GM13976 (cell line): ENCODE data around the gene PXDN.

Source experiments
- DNase-seq: peaks from one replicate; pipeline ENCODE4 v3.0.0; 2012; ENCODE audit warnings: low spot score
- CTCF ChIP-seq: IDR thresholded peaks from 2 replicates; pipeline ENCODE4 v1.5.1; 2012; ENCODE audit warnings: borderline replicate concordance, mild to moderate bottlenecking; ENCODE audit not compliant: insufficient read depth; ENCODE audit errors: extremely low read depth, missing control alignments, control extremely low read depth
- in situ Hi-C: fragments of 300-500 bp; cut with MboI; formaldehyde crosslinking; loops from one replicate; pipeline ENCODE4 v1.12.0; 2022; ENCODE audit warnings: low sequenced_read_pairs, mixed read lengths, inconsistent platforms; ENCODE audit not compliant: unreplicated experiment

The PXDN gene

DNA sequence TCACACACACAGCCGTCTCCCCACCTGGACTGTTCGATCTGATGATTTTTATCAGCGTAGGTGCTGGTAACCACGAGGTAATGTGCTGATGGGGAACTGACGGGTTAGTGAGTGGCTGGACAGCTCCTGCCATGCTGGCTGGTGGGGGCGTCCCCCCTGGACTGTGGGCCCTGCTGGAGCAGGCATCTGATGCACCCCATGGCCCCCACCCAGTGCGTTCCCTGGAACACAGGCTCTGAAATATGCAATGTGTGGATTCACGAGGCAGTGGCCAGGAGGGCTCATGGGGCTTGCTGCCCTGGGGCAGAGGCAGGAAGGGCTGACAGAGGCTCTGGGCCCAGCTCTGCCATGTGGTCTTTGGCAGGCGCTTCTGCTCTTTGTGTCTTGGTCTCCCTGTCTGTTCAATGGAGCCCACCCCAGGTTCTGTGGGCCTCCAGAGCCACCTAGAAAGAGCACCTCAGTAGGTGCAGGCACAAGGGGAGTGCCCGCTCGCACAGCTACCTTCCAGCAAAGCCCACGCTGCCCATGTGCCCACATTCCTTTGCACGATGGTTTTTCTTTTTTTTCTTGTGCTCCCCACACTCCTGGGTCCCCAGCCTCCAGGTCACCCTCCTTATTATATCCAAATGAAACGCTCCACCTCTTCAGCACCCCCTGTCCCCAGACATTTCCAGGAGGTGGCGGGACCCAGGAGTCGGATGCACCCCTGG is 10.3 kb upstream of the PXDN start:
- DNase-seq, result no peak
- in situ Hi-C loops, result no loop called here
- no peak for TF ChIP-seq CTCF

DNA sequence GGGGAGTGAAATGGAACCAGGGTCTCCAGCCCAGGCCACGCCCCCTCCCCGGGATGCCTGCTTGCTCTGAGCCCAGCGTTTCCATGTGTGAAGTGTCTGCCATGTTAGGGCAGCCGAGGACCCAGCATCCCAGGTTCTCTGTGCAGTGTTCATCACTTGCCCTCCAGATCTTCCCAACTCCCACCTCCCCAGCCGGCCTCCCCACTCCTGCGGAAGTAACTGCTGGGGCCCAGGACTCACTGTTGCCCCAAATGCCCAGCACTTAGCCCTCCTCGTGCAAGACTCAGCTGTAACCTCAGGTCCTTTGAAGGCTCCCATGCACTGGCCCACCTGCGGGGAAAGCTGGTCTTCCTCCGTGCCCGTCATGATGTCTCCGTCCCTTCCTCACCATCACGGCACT is 9.7 kb upstream of the PXDN start:
- no peak for DNase-seq
- in situ Hi-C loops, result no loop called here
- no peak for TF ChIP-seq CTCF

DNA sequence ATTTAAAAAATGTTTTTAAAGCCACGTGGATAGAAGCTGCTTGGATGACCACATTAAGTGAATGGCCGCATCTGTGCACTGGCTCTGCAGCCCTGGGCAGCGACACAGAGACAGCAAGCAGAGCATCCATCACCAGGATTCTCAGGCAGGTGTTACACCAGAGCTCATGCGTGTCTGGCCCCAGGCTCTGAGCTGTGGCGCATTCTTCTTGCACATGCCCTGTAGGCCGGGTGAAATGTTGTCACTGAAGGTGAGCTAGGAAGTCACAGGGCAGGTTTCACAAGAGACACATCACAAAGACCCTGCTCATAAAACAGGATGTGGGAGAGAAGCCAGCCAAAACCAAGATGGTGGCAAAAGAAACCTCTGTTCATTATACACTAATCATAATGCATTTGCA is 8.4 kb upstream of the PXDN start:
- in situ Hi-C loops, result no loop called here
- no peak for DNase-seq
- TF ChIP-seq CTCF, result no peak

DNA sequence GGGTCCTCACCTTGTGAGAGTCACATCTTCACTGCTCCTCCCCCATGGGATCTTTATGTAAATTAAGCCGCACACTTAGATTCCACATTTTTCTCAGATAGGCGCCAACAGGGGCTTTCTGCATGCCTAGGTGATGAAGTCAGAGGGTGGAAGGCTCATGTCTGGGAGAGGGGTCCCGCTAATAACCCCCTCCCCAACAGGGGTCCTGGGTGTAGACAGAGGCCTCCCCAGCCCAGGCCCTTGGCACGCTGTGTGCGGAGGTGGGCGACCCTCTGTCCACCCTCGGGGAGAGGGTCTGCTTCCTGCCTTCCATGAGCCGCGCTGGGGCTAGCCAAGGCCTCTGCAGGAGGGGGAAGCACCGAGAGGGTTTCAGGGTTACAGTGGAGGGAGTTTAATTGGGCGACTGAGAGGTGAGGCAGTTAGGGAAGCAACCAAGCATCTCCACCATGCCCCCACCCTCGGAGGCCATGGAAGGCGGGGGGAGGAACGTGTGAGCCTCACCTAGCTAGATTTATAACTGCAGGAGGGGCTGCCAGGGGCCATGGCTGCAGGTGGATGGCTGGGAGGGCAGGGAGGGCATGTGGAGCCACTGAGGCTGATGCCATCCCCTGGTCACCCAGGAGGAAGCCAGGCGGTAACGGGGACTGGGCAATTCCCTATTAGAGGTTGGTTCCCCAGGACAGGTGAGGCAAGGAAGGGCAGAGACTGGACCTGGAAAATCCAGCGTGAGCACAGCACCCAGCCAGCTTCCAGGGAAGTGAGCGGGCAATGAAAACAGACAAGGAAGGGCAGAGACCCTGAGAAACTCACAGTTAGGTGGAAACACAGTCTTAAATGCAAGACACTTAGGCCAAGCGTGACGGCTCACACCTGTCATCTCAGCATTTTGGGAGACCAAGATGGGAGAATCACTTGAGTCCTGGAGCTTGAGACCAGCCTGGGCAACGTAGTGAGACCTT is 7.7 kb upstream of the PXDN start:
- TF ChIP-seq CTCF, result no peak
- DNase-seq, result no peak
- in situ Hi-C loops, result no loop called here

- in situ Hi-C loops, result no loop called here
- DNase-seq, result peak; percentile 58
- peak; percentile 53 for TF ChIP-seq CTCF
These were observed 6.8 kb upstream of the PXDN start for GRCh38 chr2:1750933-1751766.
